GM18870 (cell line): ENCODE data around the gene DDX21.
A peak's percentile ranks its signal among the peaks of the same experiment; 100 is the strongest.
"Not testable (repeated sequence)": the region's sequence is repeated elsewhere in the genome, so short reads cannot be mapped to it uniquely, and the experiment has no call there.

Experiments
- ATAC-seq: cut with Tn5 transposase; IDR thresholded peaks from one replicate; pipeline ENCODE4 v1.9.1; 2021; ENCODE audit warnings: moderate library complexity; ENCODE audit not compliant: unreplicated experiment

The DDX21 gene

GRCh38 chr10:68955832-68956532 lies at the start of gene DDX21:
Gene DDX21 (plus strand): TSS chr10:68956170. CDS start chr10:68956226, 56 bp downstream.
- ATAC-seq, result peak; percentile 65

DNA sequence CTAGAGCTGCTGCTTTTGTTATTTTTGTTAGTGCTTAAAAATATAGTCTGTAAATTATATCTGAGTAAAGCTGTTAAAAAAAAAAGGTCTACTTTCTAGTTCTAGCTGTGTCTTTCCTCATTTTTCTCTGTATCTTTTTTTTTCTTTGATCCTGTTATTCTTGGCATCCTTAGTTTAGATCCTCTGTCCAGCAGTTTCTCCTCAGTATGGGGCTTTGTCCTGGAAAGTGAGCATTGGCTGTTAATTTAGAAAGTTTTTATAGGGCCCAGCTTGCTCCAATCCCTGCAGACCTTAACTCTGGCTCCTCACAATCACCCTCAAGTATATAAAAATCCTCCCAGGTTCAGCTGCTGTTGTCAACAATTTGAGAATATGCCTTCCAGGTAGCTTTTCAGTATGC lies 31.4 kb upstream of the DDX21 start:
- ATAC-seq, result no peak

DNA sequence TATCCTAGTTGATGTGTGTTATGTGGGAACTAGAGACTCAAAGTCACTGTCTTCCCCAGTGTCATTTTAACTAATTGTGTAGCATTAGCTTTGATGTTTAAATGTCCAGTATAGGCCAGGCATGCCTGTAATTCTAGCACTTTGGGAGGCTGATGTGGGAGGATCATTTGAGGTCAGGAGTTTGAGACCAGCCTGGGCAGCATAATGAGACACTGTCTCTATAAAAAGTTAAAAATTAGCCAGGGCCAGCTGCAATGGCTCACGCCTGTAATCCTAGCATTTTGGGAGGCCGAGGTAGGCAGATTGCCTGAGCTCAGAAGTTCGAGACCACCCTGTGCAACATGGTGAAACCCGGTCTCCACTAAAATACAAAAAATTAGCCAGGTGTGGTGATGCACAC lies 30.5 kb upstream of the DDX21 start:
- ATAC-seq, result no peak

DNA sequence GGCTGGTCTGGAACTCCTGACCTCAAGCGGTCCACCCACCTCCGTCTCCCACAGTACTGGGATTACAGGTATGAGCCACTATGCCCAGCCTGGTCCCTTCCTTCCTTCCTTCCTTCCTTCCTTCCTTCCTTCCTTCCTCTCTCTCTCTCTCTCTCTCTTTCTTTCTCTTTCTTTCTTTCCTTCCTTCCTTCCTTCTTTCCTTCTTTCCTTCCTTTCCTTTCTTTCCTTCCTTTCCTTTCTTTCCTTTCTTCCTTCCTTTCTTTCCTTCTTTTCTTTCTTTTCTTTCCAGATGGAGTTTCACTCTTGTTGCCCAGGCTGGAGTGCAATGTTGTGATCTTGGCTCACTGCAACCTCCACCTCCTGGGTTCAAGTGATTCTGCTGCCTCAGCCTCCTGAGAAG lies 26.8 kb upstream of the DDX21 start:
- not testable (repeated sequence) for ATAC-seq

GRCh38 chr10:68929888-68930287 lies 26.1 kb upstream of the DDX21 start:
- ATAC-seq, result not testable (repeated sequence)

DNA sequence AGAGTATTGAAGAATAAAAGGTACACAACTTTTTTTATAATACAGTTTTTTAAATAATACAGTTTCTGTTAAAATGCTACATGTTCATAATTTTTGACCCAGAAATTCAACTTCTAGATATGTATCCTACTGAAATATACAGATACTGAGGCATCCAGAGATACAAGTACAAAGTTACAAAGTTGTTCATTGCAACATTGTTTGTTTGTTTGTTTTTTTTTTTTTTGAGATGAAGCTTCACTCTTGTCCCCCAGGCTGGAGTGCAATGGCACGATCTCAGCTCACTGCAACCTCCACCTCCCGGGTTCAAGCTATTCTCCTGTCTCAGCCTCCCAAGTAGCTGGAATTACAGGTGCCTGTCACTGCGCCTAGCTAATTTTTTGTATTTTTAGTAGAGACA lies 23.1 kb upstream of the DDX21 start:
- ATAC-seq, result not testable (repeated sequence)

DNA sequence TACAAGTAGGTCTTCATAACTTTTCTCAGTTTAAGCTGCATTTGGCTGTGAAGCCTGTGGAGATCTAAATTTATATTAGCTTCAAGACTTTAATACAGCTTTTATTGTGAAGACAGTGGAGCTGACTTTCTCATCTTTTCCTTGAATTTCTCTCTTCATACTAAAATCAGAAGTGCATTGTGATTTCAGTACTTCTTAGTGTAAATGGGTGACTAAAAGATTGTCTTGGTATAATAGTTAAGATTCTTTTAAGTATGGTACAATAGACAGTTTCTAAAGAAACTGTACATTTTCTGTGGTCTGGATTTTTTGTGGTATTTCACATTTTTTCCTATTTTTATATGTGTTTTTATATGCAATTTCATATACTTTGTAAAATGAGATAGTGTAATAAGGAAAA lies 21.0 kb upstream of the DDX21 start:
- no peak for ATAC-seq

- no peak for ATAC-seq
Measured at GRCh38 chr10:68938117-68938516, 17.9 kb upstream of the DDX21 start.

- no peak for ATAC-seq
Measured at GRCh38 chr10:68938884-68939283, 17.1 kb upstream of the DDX21 start.

DNA sequence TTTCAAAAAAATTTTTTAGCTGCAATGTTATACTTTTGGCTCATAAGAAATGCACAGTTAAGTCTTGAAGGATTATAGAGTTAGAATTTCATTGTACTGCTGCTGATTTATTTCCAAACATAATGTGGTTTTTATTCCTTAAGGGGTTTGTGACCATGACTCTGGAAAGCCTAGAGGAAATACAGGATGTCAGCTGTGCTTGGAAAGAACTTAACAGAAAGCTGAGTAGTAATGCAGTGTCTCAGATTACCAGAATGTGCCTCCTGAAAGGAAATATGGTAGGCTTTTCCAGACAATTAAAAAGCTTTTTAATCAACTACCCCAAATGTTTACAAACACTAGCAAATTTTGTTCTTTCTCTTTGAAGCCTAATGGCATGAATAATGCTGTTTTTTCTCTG lies 15.1 kb upstream of the DDX21 start:
- not testable (repeated sequence) for ATAC-seq

DNA sequence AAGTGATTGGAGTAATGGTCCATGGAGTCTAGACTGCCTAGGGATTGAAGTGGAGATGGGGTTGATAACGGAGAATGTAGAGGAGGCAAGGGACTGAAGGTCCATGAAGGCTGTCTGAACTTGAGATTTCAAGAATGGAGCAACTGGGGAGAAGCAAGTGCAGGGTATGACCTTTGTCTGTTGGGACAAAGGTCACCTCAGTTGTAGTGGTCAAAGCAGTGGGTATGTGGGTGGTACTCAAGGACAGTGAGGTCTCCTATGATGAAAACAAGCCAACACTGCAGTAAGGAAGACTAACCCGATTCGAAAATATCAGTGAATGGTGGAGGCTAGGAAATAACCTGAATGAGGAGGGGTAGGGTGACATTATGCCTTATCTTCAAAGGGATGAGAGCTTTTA lies 5.4 kb upstream of the DDX21 start:
- no peak for ATAC-seq

DNA sequence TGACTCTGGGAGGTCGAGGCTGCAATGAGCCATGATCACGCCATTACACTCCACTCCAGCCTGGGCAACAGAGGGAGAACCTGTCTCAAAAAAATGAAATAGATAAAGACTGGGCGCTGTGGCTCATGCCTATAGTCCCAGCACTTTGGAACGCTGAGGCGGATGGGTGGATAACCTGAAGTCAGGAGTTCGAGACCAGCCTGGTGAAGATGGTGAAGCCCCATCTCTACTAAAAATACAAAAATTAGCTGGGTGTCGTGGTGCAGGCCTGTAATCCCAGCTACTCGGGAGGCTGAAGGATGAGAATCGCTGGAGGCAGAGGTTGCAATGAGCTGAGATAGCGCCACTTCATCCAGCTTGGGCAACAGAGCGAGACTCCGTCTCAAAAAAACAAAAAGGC lies 1.1 kb upstream of the DDX21 start:
- no peak for ATAC-seq

- no peak for ATAC-seq
Measured at GRCh38 chr10:68955355-68955831, 577 bp upstream of the DDX21 start.

DNA sequence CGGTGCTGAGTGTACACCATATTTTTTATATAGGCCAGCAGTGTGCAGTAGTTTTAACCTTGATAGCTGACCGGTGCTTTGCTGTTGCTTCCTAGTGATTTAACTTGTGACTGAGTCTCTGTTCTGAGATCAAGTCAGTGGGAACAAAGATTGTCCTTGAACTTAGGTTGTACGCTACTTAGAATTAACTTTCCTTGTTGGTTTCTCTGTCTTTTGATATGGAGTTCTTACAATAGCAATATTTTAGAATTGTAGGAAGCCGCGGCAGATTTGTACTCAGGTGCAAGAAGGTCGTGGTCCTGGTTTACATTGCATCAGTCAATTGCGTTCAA lies 1.3 kb downstream of the DDX21 start:
- ATAC-seq, result no peak

GRCh38 chr10:68957654-68958053 lies 1.7 kb downstream of the DDX21 start:
- no peak for ATAC-seq

DNA sequence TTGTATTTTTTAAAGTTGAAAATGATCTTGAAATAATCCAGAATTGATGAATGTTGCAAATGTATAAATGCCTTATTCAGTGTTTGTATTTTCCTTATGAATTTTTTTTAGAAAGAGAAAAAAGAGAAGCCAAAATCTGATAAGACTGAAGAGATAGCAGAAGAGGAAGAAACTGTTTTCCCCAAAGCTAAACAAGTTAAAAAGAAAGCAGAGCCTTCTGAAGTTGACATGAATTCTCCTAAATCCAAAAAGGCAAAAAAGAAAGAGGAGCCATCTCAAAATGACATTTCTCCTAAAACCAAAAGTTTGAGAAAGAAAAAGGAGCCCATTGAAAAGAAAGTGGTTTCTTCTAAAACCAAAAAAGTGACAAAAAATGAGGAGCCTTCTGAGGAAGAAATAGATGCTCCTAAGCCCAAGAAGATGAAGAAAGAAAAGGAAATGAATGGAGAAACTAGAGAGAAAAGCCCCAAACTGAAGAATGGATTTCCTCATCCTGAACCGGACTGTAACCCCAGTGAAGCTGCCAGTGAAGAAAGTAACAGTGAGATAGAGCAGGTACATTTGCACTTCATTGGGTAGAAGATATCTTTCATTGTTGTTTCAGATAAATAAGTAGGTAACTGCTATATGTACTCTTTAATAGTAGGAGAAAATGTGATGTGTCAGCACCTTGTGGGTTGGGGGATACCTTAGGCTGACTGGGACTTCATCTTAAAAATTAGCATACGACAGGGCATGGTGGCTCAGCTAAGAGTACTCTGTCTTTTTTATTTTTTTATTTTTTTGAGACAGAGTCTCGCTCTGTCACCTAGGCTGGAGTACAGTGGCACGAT lies 3.9 kb downstream of the DDX21 start:
- no peak for ATAC-seq

DNA sequence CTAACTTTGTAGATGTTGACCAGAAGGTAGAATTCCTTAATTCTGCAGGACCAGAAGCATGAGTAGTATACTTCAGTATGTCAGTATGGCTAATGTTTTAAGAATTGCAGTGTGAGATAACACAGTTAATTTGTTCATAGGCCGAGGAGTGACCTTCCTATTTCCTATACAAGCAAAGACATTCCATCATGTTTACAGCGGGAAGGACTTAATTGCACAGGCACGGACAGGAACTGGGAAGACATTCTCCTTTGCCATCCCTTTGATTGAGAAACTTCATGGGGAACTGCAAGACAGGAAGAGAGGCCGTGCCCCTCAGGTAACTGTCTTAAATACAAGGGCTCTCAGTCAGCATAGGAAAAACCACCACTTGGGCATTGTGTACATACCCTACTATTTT lies 7.2 kb downstream of the DDX21 start:
- no peak for ATAC-seq

GRCh38 chr10:68973975-68974374 lies 18.0 kb downstream of the DDX21 start:
- no peak for ATAC-seq

GRCh38 chr10:68975936-68976473 lies 20.0 kb downstream of the DDX21 start:
- not testable (repeated sequence) for ATAC-seq

DNA sequence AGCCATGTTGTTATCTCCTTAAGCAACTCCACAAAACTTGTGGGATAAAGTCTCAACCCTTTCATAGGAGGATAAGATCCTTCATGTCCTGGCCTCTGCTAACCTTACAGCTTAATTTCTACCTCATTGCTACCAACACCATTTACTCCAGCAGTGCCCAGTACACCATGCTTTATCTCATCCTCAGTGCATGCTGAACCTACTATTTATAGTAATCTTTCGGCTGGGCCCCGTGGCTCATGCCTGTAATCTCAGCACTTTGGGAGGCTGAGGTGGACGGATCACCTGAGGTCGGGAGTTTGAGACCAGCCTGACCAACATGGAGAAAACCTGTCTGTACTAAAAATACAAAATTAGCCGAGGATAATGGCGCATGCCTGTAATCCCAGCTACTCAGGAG lies 23.8 kb downstream of the DDX21 start:
- ATAC-seq, result not testable (repeated sequence)

- ATAC-seq, result no peak
Measured at GRCh38 chr10:68981074-68981473, 25.1 kb downstream of the DDX21 start.

- no peak for ATAC-seq
Measured at GRCh38 chr10:68982389-68982788, 26.4 kb downstream of the DDX21 start.
